H1 (cell line): ENCODE measurements around the gene AHSG. TPM values are rescaled to one million over a fixed set of nuclear protein-coding genes. Genes with fewer than 3 reads are reported as not detected.

Experiments used
- BACH1 ChIP-seq: IDR thresholded peaks from 2 replicates; pipeline ENCODE4 v1.6.1; 2012; ENCODE audit warnings: low read length, improper control_type of control experiment
- polyA plus RNA-seq, 7 experiments: library from polyadenylated mRNA; depleted of rRNA in 3 of 7; stranded (reverse) in 5 of 7; unstranded in 2 of 7; fragments of >200 nt in 5 of 7; fragments of 200-250 nt in 2 of 7; gene quantifications; 1 replicate in 5 of 7; 2 replicates in 1 of 7; 4 replicates in 1 of 7; pipeline versions ENCODE4 v1.2.1 to v1.2.3, GENCODE V29; 2011 to 2013; ENCODE audit warnings: missing spikeins in 2 of 7, mixed read lengths in 2 of 7
- total RNA-seq: library from RNA; stranded (reverse); fragmentation: NEBNext Ultra II Directional; extraction: Animal tissue kit (Norgen Biotek cat#: 25700); gene quantifications from 2 replicates; pipeline ENCODE4 v1.2.1, GENCODE V29; 2021

Gene AHSG
- total and polyA plus RNA-seq, 2 of the 8 experiments (the other 6 are each of a cell fraction or from before 2014, with no cell fraction given) = 0.68 to 0.78 TPM

DNA sequence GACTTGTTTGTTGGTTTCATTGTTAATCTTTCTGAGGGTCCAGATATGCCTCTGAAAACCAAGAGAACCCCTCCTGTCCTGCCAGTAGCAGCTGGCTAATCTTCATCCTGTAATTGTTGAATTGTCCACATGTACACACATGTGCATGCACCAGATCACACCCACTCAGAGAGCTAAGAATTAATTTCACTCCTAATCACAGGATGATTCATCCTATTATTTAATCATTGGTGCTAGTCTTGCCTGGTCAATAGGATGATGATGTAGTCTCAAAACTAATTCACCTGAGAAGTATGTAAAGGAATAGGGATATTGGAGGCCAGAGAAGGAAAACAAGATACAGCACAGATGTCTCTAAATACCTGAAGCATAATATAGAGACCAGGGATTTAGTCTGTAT, 7.8 kb upstream of the AHSG start (continued):
- no peak for TF ChIP-seq BACH1
